AG04450 (cell line): ENCODE data around the gene KHDC3L. TPM values are rescaled to one million over a fixed set of nuclear protein-coding genes. Genes with fewer than 3 reads are reported as not detected.

Experiments used
- CTCF ChIA-PET: fragments of 300-600, 350-600 bp; formaldehyde crosslinking; extraction: SDS; loops from one replicate; lab custom pipeline; 2022; ENCODE audit warnings: antibody characterized with exemption, inconsistent platforms; lab: Charles Lee
- POLR2A ChIA-PET: fragments of 350-600 bp; formaldehyde crosslinking; extraction: SDS; loops from one replicate; lab custom pipeline; 2021; ENCODE audit warnings: antibody characterized with exemption, inconsistent platforms; lab: Yijun Ruan, JAX
- DNase-seq: peaks from one replicate; pipeline ENCODE4 v3.0.0-alpha.2; 2011; ENCODE audit warnings: low read depth, low spot score
- H3K27ac ChIP-seq: one replicate; pipeline ENCODE4 v1.5.1; 2012; ENCODE audit warnings: low read depth, low read length, control low read depth
- H3K27me3 ChIP-seq: one replicate; pipeline ENCODE4 v1.6.0; 2012; ENCODE audit warnings: low read length; ENCODE audit not compliant: control insufficient read depth, insufficient read depth
- H3K4me3 ChIP-seq: 2 replicates; pipeline ENCODE4 v1.5.1; 2011; ENCODE audit warnings: mild to moderate bottlenecking, low read depth, low read length, control low read depth
- H3K9me3 ChIP-seq: 2 replicates; pipeline ENCODE4 v1.5.1; 2012; ENCODE audit warnings: low read length; ENCODE audit not compliant: control insufficient read depth, insufficient read depth
- polyA plus RNA-seq: library from polyadenylated mRNA; depleted of rRNA; stranded (reverse); fragments of >200 nt; gene quantifications from 2 replicates; pipeline ENCODE4 v1.2.3, GENCODE V29; 2011
- TF ChIP-seq, protein P1 (sequence below): IDR thresholded peaks from 2 replicates; pipeline ENCODE4 v1.5.1; 2011; ENCODE audit warnings: low read depth, low read length, control low read depth, inconsistent platforms

Gene KHDC3L
- polyA plus RNA-seq, 1 experiment = not detected

DNA sequence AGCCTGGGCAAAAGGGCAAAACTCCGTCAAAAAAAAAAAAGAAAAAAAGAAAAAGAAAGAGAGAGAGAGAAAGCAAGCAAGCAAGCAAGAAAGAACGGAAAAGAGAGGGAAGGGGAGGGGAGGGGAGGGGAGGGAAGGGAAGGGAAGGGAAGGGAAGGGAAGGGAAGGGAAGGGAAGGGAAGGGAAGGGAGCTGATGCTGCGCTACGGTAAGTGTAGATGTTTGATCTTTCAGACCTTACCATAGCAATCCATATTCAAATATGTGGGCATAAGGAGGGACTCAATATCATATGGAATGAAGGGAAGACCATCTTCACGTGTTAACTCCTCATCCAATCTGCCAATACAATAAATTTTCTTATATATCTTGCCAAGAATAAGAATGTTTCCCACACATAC, 20.3 kb upstream of the KHDC3L start:
- Histone ChIP-seq H3K27me3 (peaks cover 4% of the 10 kb centered on the region), H3K27ac (no peak overlapping the region), H3K4me3 (no peak overlapping the region), H3K9me3 (no peaks in the 10 kb centered on the region)
- POLR2A ChIA-PET = no interaction called here
- DNase-seq = no peak
- CTCF ChIA-PET = no interaction called here
- TF ChIP-seq, protein P1, sequence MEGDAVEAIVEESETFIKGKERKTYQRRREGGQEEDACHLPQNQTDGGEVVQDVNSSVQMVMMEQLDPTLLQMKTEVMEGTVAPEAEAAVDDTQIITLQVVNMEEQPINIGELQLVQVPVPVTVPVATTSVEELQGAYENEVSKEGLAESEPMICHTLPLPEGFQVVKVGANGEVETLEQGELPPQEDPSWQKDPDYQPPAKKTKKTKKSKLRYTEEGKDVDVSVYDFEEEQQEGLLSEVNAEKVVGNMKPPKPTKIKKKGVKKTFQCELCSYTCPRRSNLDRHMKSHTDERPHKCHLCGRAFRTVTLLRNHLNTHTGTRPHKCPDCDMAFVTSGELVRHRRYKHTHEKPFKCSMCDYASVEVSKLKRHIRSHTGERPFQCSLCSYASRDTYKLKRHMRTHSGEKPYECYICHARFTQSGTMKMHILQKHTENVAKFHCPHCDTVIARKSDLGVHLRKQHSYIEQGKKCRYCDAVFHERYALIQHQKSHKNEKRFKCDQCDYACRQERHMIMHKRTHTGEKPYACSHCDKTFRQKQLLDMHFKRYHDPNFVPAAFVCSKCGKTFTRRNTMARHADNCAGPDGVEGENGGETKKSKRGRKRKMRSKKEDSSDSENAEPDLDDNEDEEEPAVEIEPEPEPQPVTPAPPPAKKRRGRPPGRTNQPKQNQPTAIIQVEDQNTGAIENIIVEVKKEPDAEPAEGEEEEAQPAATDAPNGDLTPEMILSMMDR = no peak

DNA sequence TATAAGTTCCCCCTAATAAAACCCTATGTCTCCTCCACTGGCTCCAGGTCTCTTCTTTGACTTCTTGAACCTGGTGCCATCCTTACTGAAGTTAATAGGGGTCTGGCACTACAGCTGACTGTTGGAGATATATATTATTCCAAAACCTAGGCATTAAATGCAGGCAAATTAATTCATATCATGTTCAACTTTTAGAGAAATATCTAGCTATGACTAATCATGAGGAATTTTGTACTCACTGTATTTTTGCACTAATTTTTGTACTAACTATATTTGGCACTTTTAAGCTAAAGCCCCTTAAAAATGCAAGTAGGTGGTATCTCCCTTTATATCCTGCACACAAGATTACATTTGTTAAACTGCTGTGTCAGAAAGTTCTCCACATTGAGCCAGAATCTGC, 19.3 kb upstream of the KHDC3L start:
- CTCF ChIA-PET = interaction anchor here (1.1 to 1.5 kb wide), 2 partner anchors 12 to 15 kb away, joined by 3 to 5 read pairs; no protein-coding TSS in a partner anchor
- no peak for DNase-seq
- H3K4me3 ChIP-seq = no peak overlapping the region
- POLR2A ChIA-PET = no interaction called here
- H3K27ac ChIP-seq = no peak overlapping the region
- peaks cover 1% of the 10 kb centered on the region; the same call in 1 of the 2 replicates for H3K9me3 ChIP-seq
- H3K27me3 ChIP-seq = peaks cover 5% of the 10 kb centered on the region
- TF ChIP-seq, protein P1 = no peak

- no peak for DNase-seq
- Histone ChIP-seq H3K27ac (no peak overlapping the region), H3K9me3 (peaks cover 5% of the 10 kb centered on the region; the same call in 1 of the 2 replicates), H3K27me3 (peaks cover 31% of the 10 kb centered on the region), H3K4me3 (no peak overlapping the region)
- CTCF ChIA-PET = interaction anchor here (1.0 kb wide), 1 partner anchor 22 kb away, joined by 4 read pairs; no protein-coding TSS in a partner anchor
- POLR2A ChIA-PET = no interaction called here
- TF ChIP-seq, protein P1 = no peak
These were observed 13.8 kb upstream of the KHDC3L start for GRCh38 chr6:73348550-73349204.

GRCh38 chr6:73349311-73349710, 13.1 kb upstream of the KHDC3L start:
- no peak for DNase-seq
- Histone ChIP-seq H3K4me3 (no peak overlapping the region), H3K27ac (no peak overlapping the region), H3K27me3 (peaks cover 28% of the 10 kb centered on the region), H3K9me3 (peaks cover 11% of the 10 kb centered on the region; the same call in 1 of the 2 replicates)
- TF ChIP-seq, protein P1 = no peak
- CTCF ChIA-PET = interaction anchor here (0.5 to 1.0 kb wide), 2 partner anchors 10 to 23 kb away, joined by 4 read pairs; no protein-coding TSS in a partner anchor
- POLR2A ChIA-PET = no interaction called here
